Measurements from ENCODE around the gene PSMD1.

DNA sequence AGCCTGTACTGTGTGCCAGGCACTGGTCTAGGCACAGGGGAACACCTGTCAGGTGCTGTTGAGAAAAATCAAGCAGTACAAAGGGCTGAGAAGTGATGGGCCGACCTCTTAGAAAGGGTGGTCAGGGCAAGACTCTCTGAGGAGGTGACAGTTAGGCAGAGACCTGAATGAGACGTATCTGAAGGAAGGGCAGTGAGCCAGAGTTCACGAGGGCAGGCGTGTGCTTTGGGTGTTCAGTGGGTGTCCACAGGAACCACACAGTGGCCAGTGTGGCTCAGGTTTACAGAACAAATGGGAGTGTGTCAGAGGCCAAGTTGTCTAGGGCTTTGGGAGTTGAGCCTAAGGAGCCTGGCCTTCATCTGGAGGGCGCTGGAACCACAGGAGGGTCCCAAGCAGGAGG lies 147.9 kb downstream of the PSMD1 start:
- TF ChIP-seq, protein P1, sequence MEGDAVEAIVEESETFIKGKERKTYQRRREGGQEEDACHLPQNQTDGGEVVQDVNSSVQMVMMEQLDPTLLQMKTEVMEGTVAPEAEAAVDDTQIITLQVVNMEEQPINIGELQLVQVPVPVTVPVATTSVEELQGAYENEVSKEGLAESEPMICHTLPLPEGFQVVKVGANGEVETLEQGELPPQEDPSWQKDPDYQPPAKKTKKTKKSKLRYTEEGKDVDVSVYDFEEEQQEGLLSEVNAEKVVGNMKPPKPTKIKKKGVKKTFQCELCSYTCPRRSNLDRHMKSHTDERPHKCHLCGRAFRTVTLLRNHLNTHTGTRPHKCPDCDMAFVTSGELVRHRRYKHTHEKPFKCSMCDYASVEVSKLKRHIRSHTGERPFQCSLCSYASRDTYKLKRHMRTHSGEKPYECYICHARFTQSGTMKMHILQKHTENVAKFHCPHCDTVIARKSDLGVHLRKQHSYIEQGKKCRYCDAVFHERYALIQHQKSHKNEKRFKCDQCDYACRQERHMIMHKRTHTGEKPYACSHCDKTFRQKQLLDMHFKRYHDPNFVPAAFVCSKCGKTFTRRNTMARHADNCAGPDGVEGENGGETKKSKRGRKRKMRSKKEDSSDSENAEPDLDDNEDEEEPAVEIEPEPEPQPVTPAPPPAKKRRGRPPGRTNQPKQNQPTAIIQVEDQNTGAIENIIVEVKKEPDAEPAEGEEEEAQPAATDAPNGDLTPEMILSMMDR (IDR thresholded peaks at IDR 0.05; ENCODE audit: low read depth, low read length): no peak
- no peak for TF ChIP-seq EZH2phosphoT487 (IDR thresholded peaks at IDR 0.05; ENCODE audit: low read depth)

Data from OCI-LY3 (cell line).